ENCODE measurements around the gene UGT2A2. TPM values are rescaled to one million over a fixed set of nuclear protein-coding genes. Genes with fewer than 3 reads are reported as not detected.

UGT2A2 gene
- total RNA-seq, 1 experiment from 2014 or later: not detected

- DNase-seq (ENCODE audit: low read depth): no peak
These were observed 63.1 kb downstream of the UGT2A2 start for GRCh38 chr4:69576251-69576877.

- DNase-seq (ENCODE audit: low read depth): no peak
These were observed 70.7 kb downstream of the UGT2A2 start for GRCh38 chr4:69568787-69569186.

GRCh38 chr4:69563424-69563823 is 76.0 kb downstream of the UGT2A2 start:
- no peak for DNase-seq (ENCODE audit: low read depth)

GRCh38 chr4:69549651-69550050 is 89.8 kb downstream of the UGT2A2 start:
- DNase-seq (ENCODE audit: low read depth): no peak

GRCh38 chr4:69546134-69546765 is 93.2 kb downstream of the UGT2A2 start:
- no peak for DNase-seq (ENCODE audit: low read depth)

Other genes with a start within 250 kb of the UGT2A2 start
- not detected in 2 replicates for gene UGT2B4, start 143.7 kb downstream of the UGT2A2 start, total RNA-seq (2014; rRNA removed; shearing (Covaris generic))
- not detected in 2 replicates for gene UGT2A1, start 13.6 kb upstream of the UGT2A2 start, total RNA-seq (2014; rRNA removed; shearing (Covaris generic))
- gene SULT1B1, start 121.0 kb upstream of the UGT2A2 start, total RNA-seq (2014; rRNA removed; shearing (Covaris generic)): not detected in 2 replicates
- gene SULT1E1, start 220.5 kb upstream of the UGT2A2 start, total RNA-seq (2014; rRNA removed; shearing (Covaris generic)): not detected in 2 replicates

Data from RPMI7951 (cell line).